ENCODE data around the gene SYNM.

The SYNM gene, protein sequence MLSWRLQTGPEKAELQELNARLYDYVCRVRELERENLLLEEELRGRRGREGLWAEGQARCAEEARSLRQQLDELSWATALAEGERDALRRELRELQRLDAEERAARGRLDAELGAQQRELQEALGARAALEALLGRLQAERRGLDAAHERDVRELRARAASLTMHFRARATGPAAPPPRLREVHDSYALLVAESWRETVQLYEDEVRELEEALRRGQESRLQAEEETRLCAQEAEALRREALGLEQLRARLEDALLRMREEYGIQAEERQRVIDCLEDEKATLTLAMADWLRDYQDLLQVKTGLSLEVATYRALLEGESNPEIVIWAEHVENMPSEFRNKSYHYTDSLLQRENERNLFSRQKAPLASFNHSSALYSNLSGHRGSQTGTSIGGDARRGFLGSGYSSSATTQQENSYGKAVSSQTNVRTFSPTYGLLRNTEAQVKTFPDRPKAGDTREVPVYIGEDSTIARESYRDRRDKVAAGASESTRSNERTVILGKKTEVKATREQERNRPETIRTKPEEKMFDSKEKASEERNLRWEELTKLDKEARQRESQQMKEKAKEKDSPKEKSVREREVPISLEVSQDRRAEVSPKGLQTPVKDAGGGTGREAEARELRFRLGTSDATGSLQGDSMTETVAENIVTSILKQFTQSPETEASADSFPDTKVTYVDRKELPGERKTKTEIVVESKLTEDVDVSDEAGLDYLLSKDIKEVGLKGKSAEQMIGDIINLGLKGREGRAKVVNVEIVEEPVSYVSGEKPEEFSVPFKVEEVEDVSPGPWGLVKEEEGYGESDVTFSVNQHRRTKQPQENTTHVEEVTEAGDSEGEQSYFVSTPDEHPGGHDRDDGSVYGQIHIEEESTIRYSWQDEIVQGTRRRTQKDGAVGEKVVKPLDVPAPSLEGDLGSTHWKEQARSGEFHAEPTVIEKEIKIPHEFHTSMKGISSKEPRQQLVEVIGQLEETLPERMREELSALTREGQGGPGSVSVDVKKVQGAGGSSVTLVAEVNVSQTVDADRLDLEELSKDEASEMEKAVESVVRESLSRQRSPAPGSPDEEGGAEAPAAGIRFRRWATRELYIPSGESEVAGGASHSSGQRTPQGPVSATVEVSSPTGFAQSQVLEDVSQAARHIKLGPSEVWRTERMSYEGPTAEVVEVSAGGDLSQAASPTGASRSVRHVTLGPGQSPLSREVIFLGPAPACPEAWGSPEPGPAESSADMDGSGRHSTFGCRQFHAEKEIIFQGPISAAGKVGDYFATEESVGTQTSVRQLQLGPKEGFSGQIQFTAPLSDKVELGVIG (N-terminal part only)

DNA sequence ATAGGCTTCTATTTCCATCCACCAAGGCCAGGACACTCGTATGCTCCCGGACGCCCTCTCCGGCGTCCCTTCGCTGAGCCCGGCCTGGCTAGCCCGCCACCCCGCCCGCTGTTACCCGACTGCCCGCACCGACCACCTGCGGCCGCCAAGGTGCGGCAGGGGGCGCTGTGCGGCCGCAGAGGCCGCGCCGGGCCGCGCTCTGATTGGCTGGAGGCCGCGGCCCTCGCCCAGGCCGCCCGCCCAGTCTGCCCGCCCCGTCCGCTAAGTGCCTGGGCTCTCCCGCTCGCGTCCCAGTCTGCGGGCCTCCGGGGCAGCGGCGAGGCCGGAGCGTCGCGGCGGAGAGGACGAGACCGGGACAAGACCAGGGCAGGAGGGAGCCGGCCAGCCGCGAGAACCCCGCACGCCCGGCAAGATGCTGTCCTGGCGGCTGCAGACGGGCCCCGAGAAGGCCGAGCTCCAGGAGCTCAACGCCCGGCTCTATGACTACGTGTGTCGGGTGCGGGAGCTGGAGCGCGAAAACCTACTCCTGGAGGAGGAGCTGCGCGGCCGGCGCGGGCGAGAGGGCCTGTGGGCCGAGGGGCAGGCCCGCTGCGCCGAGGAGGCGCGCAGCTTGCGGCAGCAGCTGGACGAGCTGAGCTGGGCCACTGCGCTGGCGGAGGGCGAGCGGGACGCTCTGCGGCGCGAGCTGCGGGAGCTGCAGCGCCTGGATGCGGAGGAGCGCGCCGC, at the start of gene SYNM:
TSS of gene SYNM (plus strand) at position 293 of the 726 bp plus-strand sequence. CDS start at position 413, 120 bp downstream.
- TF ChIP-seq, protein P1, sequence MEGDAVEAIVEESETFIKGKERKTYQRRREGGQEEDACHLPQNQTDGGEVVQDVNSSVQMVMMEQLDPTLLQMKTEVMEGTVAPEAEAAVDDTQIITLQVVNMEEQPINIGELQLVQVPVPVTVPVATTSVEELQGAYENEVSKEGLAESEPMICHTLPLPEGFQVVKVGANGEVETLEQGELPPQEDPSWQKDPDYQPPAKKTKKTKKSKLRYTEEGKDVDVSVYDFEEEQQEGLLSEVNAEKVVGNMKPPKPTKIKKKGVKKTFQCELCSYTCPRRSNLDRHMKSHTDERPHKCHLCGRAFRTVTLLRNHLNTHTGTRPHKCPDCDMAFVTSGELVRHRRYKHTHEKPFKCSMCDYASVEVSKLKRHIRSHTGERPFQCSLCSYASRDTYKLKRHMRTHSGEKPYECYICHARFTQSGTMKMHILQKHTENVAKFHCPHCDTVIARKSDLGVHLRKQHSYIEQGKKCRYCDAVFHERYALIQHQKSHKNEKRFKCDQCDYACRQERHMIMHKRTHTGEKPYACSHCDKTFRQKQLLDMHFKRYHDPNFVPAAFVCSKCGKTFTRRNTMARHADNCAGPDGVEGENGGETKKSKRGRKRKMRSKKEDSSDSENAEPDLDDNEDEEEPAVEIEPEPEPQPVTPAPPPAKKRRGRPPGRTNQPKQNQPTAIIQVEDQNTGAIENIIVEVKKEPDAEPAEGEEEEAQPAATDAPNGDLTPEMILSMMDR (IDR thresholded peaks at IDR 0.05; ENCODE audit: extremely low read depth, insufficient read depth, missing control alignments) = peak; percentile 82
- in situ Hi-C loops (cut with MboI; ENCODE audit: low pct_unique_long_range_greater_than_20kb, low sequenced_read_pairs, unreplicated experiment) = loop anchor here (10.0 kb wide), 1 partner anchor 110 kb away; no protein-coding TSS in a partner anchor
- peak; percentile 95 for DNase-seq (ENCODE audit: low spot score)

DNA sequence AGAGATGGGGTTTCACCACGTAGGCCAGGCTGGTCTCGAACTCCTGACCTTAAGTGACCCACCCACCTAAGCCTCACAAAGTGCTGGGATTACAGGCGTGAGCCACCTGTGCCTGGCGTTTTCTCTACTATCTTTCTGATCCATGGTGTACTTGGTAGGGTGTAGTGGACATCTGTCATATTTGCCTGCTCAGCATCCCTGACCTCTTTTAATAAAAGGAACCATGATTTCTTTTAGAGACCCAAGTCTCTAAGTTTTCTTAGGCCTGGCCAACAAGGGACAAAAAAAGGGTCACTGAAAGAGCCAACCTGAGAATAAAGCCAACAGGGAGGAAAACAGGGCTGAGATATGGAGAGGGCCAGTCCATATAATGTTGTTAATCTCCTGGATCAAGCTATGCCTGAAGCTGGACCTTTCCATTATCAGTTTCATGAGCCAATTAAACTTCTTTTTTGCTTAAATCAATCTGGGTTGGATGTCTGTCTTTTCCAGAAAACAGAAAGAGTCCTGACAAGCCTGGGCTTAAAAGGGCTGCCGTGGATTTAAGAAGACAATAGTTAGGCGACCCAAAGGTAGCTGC, 49.2 kb upstream of the SYNM start:
- no peak for DNase-seq (ENCODE audit: low spot score)
- in situ Hi-C loops (cut with MboI; ENCODE audit: low pct_unique_long_range_greater_than_20kb, low sequenced_read_pairs, unreplicated experiment) = loop anchor here (25.0 kb wide), 1 partner anchor 543 kb away; no protein-coding TSS in a partner anchor
- TF ChIP-seq, protein P1 (IDR thresholded peaks at IDR 0.05; ENCODE audit: extremely low read depth, insufficient read depth, missing control alignments) = no peak

DNA sequence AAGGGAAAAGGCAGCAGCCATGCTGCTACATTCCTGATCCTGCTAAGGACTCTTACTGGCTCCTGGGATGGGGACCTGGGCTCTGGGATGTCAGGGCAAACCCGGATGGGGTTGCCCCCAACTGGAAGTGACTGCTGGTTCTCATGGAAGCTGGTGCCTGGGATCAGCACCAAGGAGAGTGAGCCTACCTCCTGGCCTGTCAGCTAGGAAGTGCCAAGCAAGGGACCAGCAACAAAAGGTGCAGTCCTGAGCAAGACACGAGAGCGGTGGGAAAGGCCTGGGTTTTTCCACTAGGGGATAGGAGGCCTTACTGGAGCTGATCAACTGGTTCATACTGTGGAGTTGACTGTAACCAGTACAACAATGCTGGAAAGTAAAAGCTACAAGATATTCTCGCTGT, 47.9 kb upstream of the SYNM start:
- DNase-seq (ENCODE audit: low spot score) = no peak
- in situ Hi-C loops (cut with MboI; ENCODE audit: low pct_unique_long_range_greater_than_20kb, low sequenced_read_pairs, unreplicated experiment) = loop anchor here (25.0 kb wide), 1 partner anchor 545 kb away; no protein-coding TSS in a partner anchor
- TF ChIP-seq, protein P1 (IDR thresholded peaks at IDR 0.05; ENCODE audit: extremely low read depth, insufficient read depth, missing control alignments) = no peak

DNA sequence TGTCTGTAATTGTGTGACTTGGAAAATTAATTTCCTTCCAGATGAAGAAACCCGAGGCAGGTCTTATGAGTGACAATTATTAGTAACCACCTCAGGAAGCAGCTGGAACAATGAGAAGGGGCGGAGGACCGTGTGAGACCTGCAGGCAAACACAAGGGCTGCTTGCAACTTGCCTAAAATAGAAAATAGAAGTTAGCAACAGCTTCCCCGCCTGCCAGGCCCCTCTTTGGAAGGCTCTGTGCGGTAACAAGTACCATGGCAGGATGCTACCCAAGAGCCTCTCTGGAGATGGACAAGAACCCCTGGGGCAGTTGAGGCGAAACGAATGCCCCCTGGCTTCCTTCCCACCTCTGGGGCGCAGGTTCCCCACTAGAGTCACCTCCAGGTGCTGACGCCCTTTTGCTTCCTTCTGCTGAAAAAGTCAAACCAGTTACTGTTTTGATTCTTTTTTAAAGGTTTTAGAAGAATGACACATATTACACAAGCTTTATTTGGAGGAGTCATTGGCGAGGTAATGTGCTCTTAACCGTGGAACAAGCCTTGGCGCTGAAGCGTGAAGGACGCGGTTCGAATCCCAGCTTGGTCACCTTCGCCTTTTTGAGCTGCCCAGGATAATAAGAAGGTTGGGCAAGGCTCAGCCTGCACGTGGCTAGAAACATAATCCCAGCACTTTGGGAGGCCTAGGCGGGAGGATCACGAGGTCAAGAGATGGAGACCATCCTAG, 47.0 kb upstream of the SYNM start:
- peak; percentile 72 for DNase-seq (ENCODE audit: low spot score)
- TF ChIP-seq, protein P1 (IDR thresholded peaks at IDR 0.05; ENCODE audit: extremely low read depth, insufficient read depth, missing control alignments) = no peak
- in situ Hi-C loops (cut with MboI; ENCODE audit: low pct_unique_long_range_greater_than_20kb, low sequenced_read_pairs, unreplicated experiment) = loop anchor here (25.0 kb wide), 1 partner anchor 546 kb away; no protein-coding TSS in a partner anchor

DNA sequence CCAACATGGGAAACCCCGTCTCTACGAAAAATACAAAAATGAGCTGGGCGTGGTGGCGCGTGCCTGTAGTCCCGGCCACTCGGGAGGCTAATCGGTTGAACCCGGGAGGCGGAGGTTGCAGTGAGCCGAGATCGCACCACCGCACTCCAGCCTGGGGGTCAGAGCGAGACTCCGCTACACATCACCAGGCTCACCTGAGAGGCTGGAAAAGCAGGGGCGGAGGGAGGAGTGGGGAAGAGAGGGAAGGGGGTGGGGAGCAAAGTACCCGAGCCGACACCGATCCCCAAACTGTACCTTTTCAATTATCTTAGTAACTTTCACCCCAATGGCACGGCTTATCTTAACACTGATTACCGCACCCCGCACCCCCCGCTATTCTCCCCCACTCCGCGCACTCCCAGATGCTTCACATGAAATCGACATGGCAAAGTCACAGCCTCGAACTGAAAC, 46.4 kb upstream of the SYNM start:
- TF ChIP-seq, protein P1 (IDR thresholded peaks at IDR 0.05; ENCODE audit: extremely low read depth, insufficient read depth, missing control alignments) = no peak
- in situ Hi-C loops (cut with MboI; ENCODE audit: low pct_unique_long_range_greater_than_20kb, low sequenced_read_pairs, unreplicated experiment) = loop anchor here (25.0 kb wide), 1 partner anchor 546 kb away; no protein-coding TSS in a partner anchor
- DNase-seq (ENCODE audit: low spot score) = no peak

Data from GM13977 (cell line).